Fibroblast of lung (primary cell): ENCODE data around the gene TRERF1.

Experiments used
- EZH2 ChIP-seq: IDR thresholded peaks from 2 replicates; pipeline ENCODE4 v1.5.1; 2012; ENCODE audit warnings: low read length, control low read depth, mild to moderate bottlenecking; ENCODE audit errors: missing control alignments
- TF ChIP-seq, protein P1 (sequence below), 2 donors: IDR thresholded peaks in 1 of 2; conservative IDR thresholded peaks in 1 of 2; 1 replicate in 1 of 2; 2 replicates in 1 of 2; pipeline ENCODE4 v1.5.1; 2011 to 2012; ENCODE audit warnings: low read length in 2 of 2, control low read depth in 1 of 2, inconsistent platforms in 1 of 2, low read depth in 1 of 2, mild to moderate bottlenecking in 1 of 2

DNA sequence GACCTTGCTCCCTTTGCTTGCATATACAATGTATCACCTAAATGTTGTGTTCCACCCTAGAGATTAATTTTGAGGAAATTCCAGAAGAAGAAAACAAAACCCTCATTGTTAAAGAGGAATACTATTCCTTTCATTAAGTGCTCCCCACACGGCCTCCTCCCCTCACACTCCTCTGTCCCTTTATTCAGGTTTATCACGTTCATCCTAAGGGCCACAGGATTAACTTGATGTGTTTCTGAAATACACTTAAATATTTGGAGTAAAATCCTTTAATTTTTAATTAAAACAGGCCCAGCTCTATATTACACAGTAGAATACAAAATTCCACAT, 144.6 kb downstream of the TRERF1 start:
- TF ChIP-seq, protein P1, sequence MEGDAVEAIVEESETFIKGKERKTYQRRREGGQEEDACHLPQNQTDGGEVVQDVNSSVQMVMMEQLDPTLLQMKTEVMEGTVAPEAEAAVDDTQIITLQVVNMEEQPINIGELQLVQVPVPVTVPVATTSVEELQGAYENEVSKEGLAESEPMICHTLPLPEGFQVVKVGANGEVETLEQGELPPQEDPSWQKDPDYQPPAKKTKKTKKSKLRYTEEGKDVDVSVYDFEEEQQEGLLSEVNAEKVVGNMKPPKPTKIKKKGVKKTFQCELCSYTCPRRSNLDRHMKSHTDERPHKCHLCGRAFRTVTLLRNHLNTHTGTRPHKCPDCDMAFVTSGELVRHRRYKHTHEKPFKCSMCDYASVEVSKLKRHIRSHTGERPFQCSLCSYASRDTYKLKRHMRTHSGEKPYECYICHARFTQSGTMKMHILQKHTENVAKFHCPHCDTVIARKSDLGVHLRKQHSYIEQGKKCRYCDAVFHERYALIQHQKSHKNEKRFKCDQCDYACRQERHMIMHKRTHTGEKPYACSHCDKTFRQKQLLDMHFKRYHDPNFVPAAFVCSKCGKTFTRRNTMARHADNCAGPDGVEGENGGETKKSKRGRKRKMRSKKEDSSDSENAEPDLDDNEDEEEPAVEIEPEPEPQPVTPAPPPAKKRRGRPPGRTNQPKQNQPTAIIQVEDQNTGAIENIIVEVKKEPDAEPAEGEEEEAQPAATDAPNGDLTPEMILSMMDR (conservative IDR thresholded peaks at IDR 0.05 in 1 of 2, IDR thresholded peaks at IDR 0.05 in 1 of 2; ENCODE audit: low read depth in 1 of 2, low read length in 2 of 2) = no peak
- no peak for TF ChIP-seq EZH2
